HG02943 (cell line): ENCODE data around the gene SPOCK1.

Experiments
- ATAC-seq: cut with Tn5 transposase; IDR thresholded peaks from one replicate; pipeline ENCODE4 v1.9.1; 2021; ENCODE audit warnings: mild to moderate bottlenecking, low read depth, moderate library complexity; ENCODE audit not compliant: unreplicated experiment

The SPOCK1 gene

GRCh38 chr5:137446615-137447014, 52.5 kb downstream of the SPOCK1 start:
- no peak for ATAC-seq

GRCh38 chr5:137446151-137446550, 53.0 kb downstream of the SPOCK1 start:
- no peak for ATAC-seq

- no peak for ATAC-seq
Observed at GRCh38 chr5:137442660-137443059, 56.5 kb downstream of the SPOCK1 start.

GRCh38 chr5:137441476-137441875, 57.6 kb downstream of the SPOCK1 start:
- ATAC-seq: no peak

- no peak for ATAC-seq
Observed at GRCh38 chr5:137440795-137441194, 58.3 kb downstream of the SPOCK1 start.

GRCh38 chr5:137439645-137440044, 59.5 kb downstream of the SPOCK1 start:
- no peak for ATAC-seq

GRCh38 chr5:137438932-137439331, 60.2 kb downstream of the SPOCK1 start:
- ATAC-seq: no peak

GRCh38 chr5:137437774-137438173, 61.4 kb downstream of the SPOCK1 start:
- no peak for ATAC-seq

GRCh38 chr5:137433539-137433938, 65.6 kb downstream of the SPOCK1 start:
- no peak for ATAC-seq

- no peak for ATAC-seq
Observed at GRCh38 chr5:137432376-137432775, 66.8 kb downstream of the SPOCK1 start.

GRCh38 chr5:137431051-137431450, 68.1 kb downstream of the SPOCK1 start:
- no peak for ATAC-seq

- ATAC-seq: no peak
Observed at GRCh38 chr5:137415231-137415681, 83.9 kb downstream of the SPOCK1 start.

- no peak for ATAC-seq
Observed at GRCh38 chr5:137414112-137414755, 84.9 kb downstream of the SPOCK1 start.

- no peak for ATAC-seq
Observed at GRCh38 chr5:137412136-137412535, 87.0 kb downstream of the SPOCK1 start.

GRCh38 chr5:137410234-137411010, 88.7 kb downstream of the SPOCK1 start:
- no peak for ATAC-seq

- no peak for ATAC-seq
Observed at GRCh38 chr5:137409736-137410135, 89.4 kb downstream of the SPOCK1 start.

GRCh38 chr5:137407090-137407489, 92.0 kb downstream of the SPOCK1 start:
- no peak for ATAC-seq

- no peak for ATAC-seq
Observed at GRCh38 chr5:137405393-137405792, 93.7 kb downstream of the SPOCK1 start.

- ATAC-seq: no peak
Observed at GRCh38 chr5:137403869-137404268, 95.3 kb downstream of the SPOCK1 start.

- no peak for ATAC-seq
Observed at GRCh38 chr5:137402436-137403187, 96.5 kb downstream of the SPOCK1 start.

GRCh38 chr5:137401946-137402345, 97.2 kb downstream of the SPOCK1 start:
- ATAC-seq: no peak
